NCI-H2107 treated with DMSO at 0.1 percent for 48 hours (cell line): ENCODE measurements around the gene GSN.

Experiments
- DNase-seq: peaks from one replicate; lab custom pipeline; 2025; ENCODE audit not compliant: unreplicated experiment; lab: John Stamatoyannopoulos, UW

GSN gene

GRCh38 chr9:121242959-121243346 lies 25.0 kb upstream of the GSN start:
- no peak for DNase-seq

GRCh38 chr9:121246821-121247561 lies 21.0 kb upstream of the GSN start:
- no peak for DNase-seq

- DNase-seq = no peak
Observed at GRCh38 chr9:121249563-121249962, 18.4 kb upstream of the GSN start.

- no peak for DNase-seq
Observed at GRCh38 chr9:121252104-121252851, 15.7 kb upstream of the GSN start.

- no peak for DNase-seq
Observed at GRCh38 chr9:121253162-121253561, 14.8 kb upstream of the GSN start.

GRCh38 chr9:121253821-121254501 lies 14.0 kb upstream of the GSN start:
- DNase-seq = no peak

GRCh38 chr9:121259498-121259897 lies 8.5 kb upstream of the GSN start:
- DNase-seq = no peak

- no peak for DNase-seq
Observed at GRCh38 chr9:121259935-121260334, 8.0 kb upstream of the GSN start.

- no peak for DNase-seq
Observed at GRCh38 chr9:121260457-121261106, 7.4 kb upstream of the GSN start.

- no peak for DNase-seq
Observed at GRCh38 chr9:121261107-121261460, 6.9 kb upstream of the GSN start.

GRCh38 chr9:121261755-121262154 lies 6.2 kb upstream of the GSN start:
- no peak for DNase-seq

- DNase-seq = no peak
Observed at GRCh38 chr9:121262423-121262822, 5.5 kb upstream of the GSN start.

- DNase-seq = no peak
Observed at GRCh38 chr9:121262953-121263352, 5.0 kb upstream of the GSN start.

- DNase-seq = no peak
Observed at GRCh38 chr9:121266356-121266755, 1.6 kb upstream of the GSN start.

- no peak for DNase-seq
Observed at GRCh38 chr9:121266906-121267650, 884 bp upstream of the GSN start.

GRCh38 chr9:121268598-121268850 lies 562 bp downstream of the GSN start:
- no peak for DNase-seq

- DNase-seq = no peak
Observed at GRCh38 chr9:121268851-121269641, 1.1 kb downstream of the GSN start.

GRCh38 chr9:121269642-121270254 lies 1.8 kb downstream of the GSN start:
- DNase-seq = no peak

GRCh38 chr9:121271368-121272341 lies 3.7 kb downstream of the GSN start:
- peak; percentile 48 for DNase-seq
